SK-N-SH treated with all-trans-retinoic acid at 6 μM for 48 hours (cell line): ENCODE results near the gene KIFBP.
A peak's percentile ranks its signal among the peaks of the same experiment; 100 is the strongest.

Experiments used
- ATAC-seq: fragments of 200-7000 bp; cut with Tn5 transposase; 3 replicates; pipeline ENCODE4 v1.9.1; 2020; ENCODE audit warnings: mild to moderate bottlenecking, moderate library complexity
- BACH2 ChIP-seq: fragments of 250-450 bp; sonication (Bioruptor Pico); IDR thresholded peaks from 2 replicates; pipeline ENCODE4 v1.9.0; 2021; ENCODE audit warnings: mild to moderate bottlenecking, borderline replicate concordance
- CSDC2 ChIP-seq: fragments of 250-450 bp; sonication (Bioruptor Pico); IDR thresholded peaks from 2 replicates; pipeline ENCODE4 v1.5.0; 2020; ENCODE audit warnings: mild to moderate bottlenecking, moderate library complexity
- ESRRG ChIP-seq: fragments of 250-450 bp; sonication (Bioruptor Pico); IDR thresholded peaks from 2 replicates; pipeline ENCODE4 v1.6.1; 2021; ENCODE audit warnings: mild to moderate bottlenecking
- GLIS3 ChIP-seq: fragments of 250-450 bp; sonication (Bioruptor Pico); IDR thresholded peaks from 2 replicates; pipeline ENCODE4 v1.5.0; 2020; ENCODE audit warnings: mild to moderate bottlenecking, moderate library complexity
- OSR1 ChIP-seq: fragments of 250-450 bp; sonication (Bioruptor Pico); IDR thresholded peaks from 2 replicates; pipeline ENCODE4 v1.8.0; 2022; ENCODE audit warnings: moderate library complexity, mild to moderate bottlenecking, inconsistent platforms
- PPARA ChIP-seq: fragments of 250-450 bp; sonication (Bioruptor Pico); IDR thresholded peaks from 2 replicates; pipeline ENCODE4 v1.5.0; 2020; ENCODE audit warnings: mild to moderate bottlenecking, borderline replicate concordance
- RARB ChIP-seq: fragments of 250-450 bp; sonication (Bioruptor Pico); IDR thresholded peaks from 2 replicates; pipeline ENCODE4 v1.8.0; 2021; ENCODE audit warnings: mild to moderate bottlenecking, moderate library complexity
- SNAI2 ChIP-seq: fragments of 250-450 bp; sonication (Bioruptor Pico); IDR thresholded peaks from 2 replicates; pipeline ENCODE4 v1.5.0; 2020; ENCODE audit warnings: mild to moderate bottlenecking, moderate library complexity
- TCF4 ChIP-seq: fragments of 250-450 bp; sonication (Bioruptor Pico); IDR thresholded peaks from 2 replicates; pipeline ENCODE4 v1.8.0; 2021; ENCODE audit warnings: mild to moderate bottlenecking, moderate library complexity, borderline replicate concordance
- ZC3H10 ChIP-seq: fragments of 250-450 bp; sonication (Bioruptor Pico); IDR thresholded peaks from 2 replicates; pipeline ENCODE4 v1.5.1; 2021; ENCODE audit warnings: mild to moderate bottlenecking, moderate library complexity
- ZFP3 ChIP-seq: fragments of 250-450 bp; sonication (Bioruptor Pico); IDR thresholded peaks from 2 replicates; pipeline ENCODE4 v1.5.0; 2020; ENCODE audit warnings: mild to moderate bottlenecking, moderate library complexity
- ZFP30 ChIP-seq: fragments of 450-650 bp; formaldehyde crosslinking; IDR thresholded peaks from 2 replicates; pipeline ENCODE4 v1.5.0; 2022; ENCODE audit warnings: mild to moderate bottlenecking, moderate library complexity
- ZNF565 ChIP-seq: fragments of 450-650 bp; formaldehyde crosslinking; conservative IDR thresholded peaks from 2 replicates; pipeline ENCODE4 v1.5.0; 2020; ENCODE audit warnings: low read depth, mild to moderate bottlenecking, moderate library complexity
- ZNF70 ChIP-seq: fragments of 450-650 bp; formaldehyde crosslinking; IDR thresholded peaks from 2 replicates; pipeline ENCODE4 v1.5.0; 2020; ENCODE audit warnings: mild to moderate bottlenecking, moderate library complexity
- ZNF8 ChIP-seq: fragments of 450-650 bp; formaldehyde crosslinking; IDR thresholded peaks from 2 replicates; pipeline ENCODE4 v1.5.0; 2020; ENCODE audit warnings: mild to moderate bottlenecking, moderate library complexity
- TF ChIP-seq, protein P1 (sequence below): fragments of 250-450 bp; sonication (Bioruptor Pico); IDR thresholded peaks from 2 replicates; pipeline ENCODE4 v1.5.0; 2020; ENCODE audit warnings: mild to moderate bottlenecking, moderate library complexity
- TF ChIP-seq, protein P2 (sequence below): fragments of 250-450 bp; sonication (Bioruptor Pico); IDR thresholded peaks from 2 replicates; pipeline ENCODE4 v1.8.0; 2021; ENCODE audit warnings: low read depth, mild to moderate bottlenecking, moderate library complexity, borderline replicate concordance
- TF ChIP-seq, protein P3 (sequence below): fragments of 250-450 bp; sonication (Bioruptor Pico); IDR thresholded peaks from 2 replicates; pipeline ENCODE4 v1.5.1; 2020; ENCODE audit warnings: low read depth, mild to moderate bottlenecking, moderate library complexity
- TF ChIP-seq, protein P4 (sequence below): fragments of 250-450 bp; sonication (Bioruptor Pico); IDR thresholded peaks from 2 replicates; pipeline ENCODE4 v1.5.1; 2021; ENCODE audit warnings: mild to moderate bottlenecking, moderate library complexity
- TF ChIP-seq, protein P5 (sequence below): fragments of 250-450 bp; sonication (Bioruptor Pico); IDR thresholded peaks from 2 replicates; pipeline ENCODE4 v1.8.0; 2020; ENCODE audit warnings: mild to moderate bottlenecking, moderate library complexity, borderline replicate concordance

KIFBP gene

DNA sequence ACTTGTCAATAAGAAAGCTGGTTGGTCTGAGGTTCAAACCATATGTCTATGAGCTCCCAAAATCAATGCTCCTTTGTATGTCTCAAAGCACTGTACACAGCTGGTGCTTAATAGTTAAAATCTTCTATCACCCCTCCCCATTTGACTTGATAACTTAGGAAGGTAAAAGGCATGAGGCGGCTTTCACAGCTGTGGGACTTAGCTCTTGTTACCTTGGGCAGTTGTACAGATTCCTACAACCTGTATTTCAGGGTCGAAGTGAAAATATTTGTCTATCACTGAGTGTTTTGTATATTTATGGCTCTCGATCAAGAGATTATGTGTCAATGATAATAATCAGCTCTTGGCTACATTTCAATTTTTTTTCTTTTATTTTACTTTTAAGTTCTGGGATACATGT lies 992 bp upstream of the KIFBP start:
- ATAC-seq: no peak
- TF ChIP-seq, protein P1, sequence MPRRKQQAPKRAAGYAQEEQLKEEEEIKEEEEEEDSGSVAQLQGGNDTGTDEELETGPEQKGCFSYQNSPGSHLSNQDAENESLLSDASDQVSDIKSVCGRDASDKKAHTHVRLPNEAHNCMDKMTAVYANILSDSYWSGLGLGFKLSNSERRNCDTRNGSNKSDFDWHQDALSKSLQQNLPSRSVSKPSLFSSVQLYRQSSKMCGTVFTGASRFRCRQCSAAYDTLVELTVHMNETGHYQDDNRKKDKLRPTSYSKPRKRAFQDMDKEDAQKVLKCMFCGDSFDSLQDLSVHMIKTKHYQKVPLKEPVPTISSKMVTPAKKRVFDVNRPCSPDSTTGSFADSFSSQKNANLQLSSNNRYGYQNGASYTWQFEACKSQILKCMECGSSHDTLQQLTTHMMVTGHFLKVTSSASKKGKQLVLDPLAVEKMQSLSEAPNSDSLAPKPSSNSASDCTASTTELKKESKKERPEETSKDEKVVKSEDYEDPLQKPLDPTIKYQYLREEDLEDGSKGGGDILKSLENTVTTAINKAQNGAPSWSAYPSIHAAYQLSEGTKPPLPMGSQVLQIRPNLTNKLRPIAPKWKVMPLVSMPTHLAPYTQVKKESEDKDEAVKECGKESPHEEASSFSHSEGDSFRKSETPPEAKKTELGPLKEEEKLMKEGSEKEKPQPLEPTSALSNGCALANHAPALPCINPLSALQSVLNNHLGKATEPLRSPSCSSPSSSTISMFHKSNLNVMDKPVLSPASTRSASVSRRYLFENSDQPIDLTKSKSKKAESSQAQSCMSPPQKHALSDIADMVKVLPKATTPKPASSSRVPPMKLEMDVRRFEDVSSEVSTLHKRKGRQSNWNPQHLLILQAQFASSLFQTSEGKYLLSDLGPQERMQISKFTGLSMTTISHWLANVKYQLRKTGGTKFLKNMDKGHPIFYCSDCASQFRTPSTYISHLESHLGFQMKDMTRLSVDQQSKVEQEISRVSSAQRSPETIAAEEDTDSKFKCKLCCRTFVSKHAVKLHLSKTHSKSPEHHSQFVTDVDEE (CRISPR knock-in tag): no peak
- TF ChIP-seq BACH2 (no peak), ZNF8 (CRISPR knock-in tag) (no peak), ZFP3 (CRISPR knock-in tag) (no peak), ZNF70 (CRISPR knock-in tag) (no peak)
- TF ChIP-seq, protein P2, sequence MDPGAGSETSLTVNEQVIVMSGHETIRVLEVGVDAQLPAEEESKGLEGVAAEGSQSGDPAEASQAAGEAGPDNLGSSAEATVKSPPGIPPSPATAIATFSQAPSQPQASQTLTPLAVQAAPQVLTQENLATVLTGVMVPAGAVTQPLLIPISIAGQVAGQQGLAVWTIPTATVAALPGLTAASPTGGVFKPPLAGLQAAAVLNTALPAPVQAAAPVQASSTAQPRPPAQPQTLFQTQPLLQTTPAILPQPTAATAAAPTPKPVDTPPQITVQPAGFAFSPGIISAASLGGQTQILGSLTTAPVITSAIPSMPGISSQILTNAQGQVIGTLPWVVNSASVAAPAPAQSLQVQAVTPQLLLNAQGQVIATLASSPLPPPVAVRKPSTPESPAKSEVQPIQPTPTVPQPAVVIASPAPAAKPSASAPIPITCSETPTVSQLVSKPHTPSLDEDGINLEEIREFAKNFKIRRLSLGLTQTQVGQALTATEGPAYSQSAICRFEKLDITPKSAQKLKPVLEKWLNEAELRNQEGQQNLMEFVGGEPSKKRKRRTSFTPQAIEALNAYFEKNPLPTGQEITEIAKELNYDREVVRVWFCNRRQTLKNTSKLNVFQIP: no peak

DNA sequence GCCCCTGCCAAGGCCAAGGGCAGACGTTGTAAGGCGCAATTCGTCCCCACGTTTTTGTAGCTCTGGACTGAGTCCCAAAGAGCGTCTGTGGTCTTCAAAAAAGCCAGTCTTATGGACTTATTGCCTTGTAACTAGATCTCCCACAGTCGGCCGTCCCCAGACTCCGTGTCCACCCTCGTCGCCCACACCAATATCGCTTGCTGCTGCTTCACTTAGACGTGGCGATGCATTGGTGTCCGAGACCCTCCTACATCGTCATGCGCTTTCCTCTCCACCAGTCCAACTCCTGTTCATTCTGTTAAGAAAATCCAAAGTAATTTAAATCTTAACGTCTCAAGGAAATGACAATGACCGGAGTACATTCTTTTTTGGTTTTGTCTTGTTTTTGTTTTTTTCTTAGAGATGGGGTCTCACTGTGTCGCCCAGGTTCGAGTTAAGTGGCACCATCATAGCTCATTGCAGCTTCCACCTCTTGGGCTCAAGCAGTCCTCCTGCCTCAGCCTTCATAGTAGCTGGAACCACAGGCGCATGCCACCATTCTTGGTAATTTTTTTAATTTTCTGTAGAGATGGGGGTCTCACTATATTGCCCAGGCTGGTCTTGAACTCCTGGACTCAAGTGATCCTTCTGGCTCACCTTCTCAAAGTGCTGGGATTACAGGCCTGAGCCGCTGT lies 851 bp downstream of the KIFBP start:
- ATAC-seq: no peak; the same call in 2 of the 3 replicates
- TF ChIP-seq ESRRG (no peak), ZFP3 (CRISPR knock-in tag) (no peak), OSR1 (CRISPR knock-in tag) (no peak), RARB (CRISPR knock-in tag) (no peak), PPARA (CRISPR knock-in tag) (no peak), SNAI2 (CRISPR knock-in tag) (no peak), ZNF70 (CRISPR knock-in tag) (no peak), ZFP30 (CRISPR knock-in tag) (no peak), ZNF565 (no peak), TCF4 (CRISPR knock-in tag) (no peak)
- TF ChIP-seq, protein P3, sequence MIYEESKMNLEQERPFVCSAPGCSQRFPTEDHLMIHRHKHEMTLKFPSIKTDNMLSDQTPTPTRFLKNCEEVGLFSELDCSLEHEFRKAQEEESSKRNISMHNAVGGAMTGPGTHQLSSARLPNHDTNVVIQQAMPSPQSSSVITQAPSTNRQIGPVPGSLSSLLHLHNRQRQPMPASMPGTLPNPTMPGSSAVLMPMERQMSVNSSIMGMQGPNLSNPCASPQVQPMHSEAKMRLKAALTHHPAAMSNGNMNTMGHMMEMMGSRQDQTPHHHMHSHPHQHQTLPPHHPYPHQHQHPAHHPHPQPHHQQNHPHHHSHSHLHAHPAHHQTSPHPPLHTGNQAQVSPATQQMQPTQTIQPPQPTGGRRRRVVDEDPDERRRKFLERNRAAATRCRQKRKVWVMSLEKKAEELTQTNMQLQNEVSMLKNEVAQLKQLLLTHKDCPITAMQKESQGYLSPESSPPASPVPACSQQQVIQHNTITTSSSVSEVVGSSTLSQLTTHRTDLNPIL: no peak
- TF ChIP-seq, protein P1 (CRISPR knock-in tag): no peak
- TF ChIP-seq, protein P2: no peak
- TF ChIP-seq, protein P4, sequence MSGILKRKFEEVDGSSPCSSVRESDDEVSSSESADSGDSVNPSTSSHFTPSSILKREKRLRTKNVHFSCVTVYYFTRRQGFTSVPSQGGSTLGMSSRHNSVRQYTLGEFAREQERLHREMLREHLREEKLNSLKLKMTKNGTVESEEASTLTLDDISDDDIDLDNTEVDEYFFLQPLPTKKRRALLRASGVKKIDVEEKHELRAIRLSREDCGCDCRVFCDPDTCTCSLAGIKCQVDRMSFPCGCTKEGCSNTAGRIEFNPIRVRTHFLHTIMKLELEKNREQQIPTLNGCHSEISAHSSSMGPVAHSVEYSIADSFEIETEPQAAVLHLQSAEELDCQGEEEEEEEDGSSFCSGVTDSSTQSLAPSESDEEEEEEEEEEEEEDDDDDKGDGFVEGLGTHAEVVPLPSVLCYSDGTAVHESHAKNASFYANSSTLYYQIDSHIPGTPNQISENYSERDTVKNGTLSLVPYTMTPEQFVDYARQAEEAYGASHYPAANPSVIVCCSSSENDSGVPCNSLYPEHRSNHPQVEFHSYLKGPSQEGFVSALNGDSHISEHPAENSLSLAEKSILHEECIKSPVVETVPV: no peak

DNA sequence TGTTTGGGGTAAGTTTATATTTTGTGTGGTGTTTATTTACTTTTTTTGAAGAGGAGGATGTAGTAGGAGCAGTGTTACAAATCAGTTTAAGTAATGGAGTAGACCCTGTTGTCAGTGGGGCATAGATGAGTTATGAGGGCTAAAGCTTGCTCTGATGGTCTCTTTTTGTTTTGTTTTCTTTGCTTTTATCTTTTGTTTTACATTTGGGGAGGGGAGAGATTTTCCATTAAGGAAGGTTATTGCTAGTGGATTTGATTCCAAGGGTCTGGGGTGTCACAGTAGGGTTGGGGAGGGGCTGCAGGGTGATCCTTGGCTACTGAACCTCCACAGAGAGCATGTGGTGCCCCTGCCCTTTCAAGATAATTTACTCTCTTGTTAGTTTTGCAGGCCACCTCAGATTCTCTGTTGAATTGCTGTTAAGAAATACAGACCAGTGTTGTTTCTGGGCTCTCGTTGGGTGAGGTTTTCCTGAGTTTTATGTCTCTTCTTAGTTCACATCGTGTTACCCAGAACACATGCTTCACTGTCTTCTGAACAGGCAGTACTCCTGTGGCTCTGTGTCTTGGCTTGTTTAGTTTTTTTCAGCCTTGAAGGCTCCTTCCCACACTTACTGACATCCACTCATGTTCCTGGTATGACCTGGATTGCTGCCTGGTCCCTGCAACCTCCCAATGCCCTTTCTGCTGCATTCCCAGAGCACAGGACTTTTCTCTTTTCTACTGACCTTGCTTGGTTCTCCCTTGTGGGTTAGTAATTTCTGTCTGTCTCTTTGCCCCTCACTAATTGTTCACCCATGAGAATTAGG lies 4.2 kb downstream of the KIFBP start:
- peak; percentile 28 for ATAC-seq
- TF ChIP-seq ZNF565 (no peak), BACH2 (no peak), ZNF8 (CRISPR knock-in tag) (no peak), GLIS3 (no peak), RARB (CRISPR knock-in tag) (no peak), ZC3H10 (CRISPR knock-in tag) (no peak), OSR1 (CRISPR knock-in tag) (no peak), CSDC2 (CRISPR knock-in tag) (no peak), ZFP3 (CRISPR knock-in tag) (no peak), ZFP30 (CRISPR knock-in tag) (no peak), TCF4 (CRISPR knock-in tag) (no peak)
- TF ChIP-seq, protein P5, sequence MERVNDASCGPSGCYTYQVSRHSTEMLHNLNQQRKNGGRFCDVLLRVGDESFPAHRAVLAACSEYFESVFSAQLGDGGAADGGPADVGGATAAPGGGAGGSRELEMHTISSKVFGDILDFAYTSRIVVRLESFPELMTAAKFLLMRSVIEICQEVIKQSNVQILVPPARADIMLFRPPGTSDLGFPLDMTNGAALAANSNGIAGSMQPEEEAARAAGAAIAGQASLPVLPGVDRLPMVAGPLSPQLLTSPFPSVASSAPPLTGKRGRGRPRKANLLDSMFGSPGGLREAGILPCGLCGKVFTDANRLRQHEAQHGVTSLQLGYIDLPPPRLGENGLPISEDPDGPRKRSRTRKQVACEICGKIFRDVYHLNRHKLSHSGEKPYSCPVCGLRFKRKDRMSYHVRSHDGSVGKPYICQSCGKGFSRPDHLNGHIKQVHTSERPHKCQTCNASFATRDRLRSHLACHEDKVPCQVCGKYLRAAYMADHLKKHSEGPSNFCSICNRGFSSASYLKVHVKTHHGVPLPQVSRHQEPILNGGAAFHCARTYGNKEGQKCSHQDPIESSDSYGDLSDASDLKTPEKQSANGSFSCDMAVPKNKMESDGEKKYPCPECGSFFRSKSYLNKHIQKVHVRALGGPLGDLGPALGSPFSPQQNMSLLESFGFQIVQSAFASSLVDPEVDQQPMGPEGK (CRISPR knock-in tag): no peak
- TF ChIP-seq, protein P2: no peak
